ENCODE data around the gene RASAL2. TPM values are rescaled to one million over a fixed set of nuclear protein-coding genes. Genes with fewer than 3 reads are reported as not detected.
"Not testable (repeated sequence)": the region's sequence is repeated elsewhere in the genome, so short reads cannot be mapped to it uniquely, and the experiment has no call there.

Gene RASAL2
- total RNA-seq, 1 experiment from 2014 or later: 31.6 TPM

- H3K27ac ChIP-seq (ENCODE audit: low read length): no peak overlapping the region
Observed at GRCh38 chr1:178388418-178389145, 294.7 kb downstream of the RASAL2 start.

GRCh38 chr1:178389441-178389840 is 295.5 kb downstream of the RASAL2 start:
- intact Hi-C loops (cut with micrococcal nuclease; ENCODE audit: unreplicated experiment): no loop called here
- TF ChIP-seq SIN3A (IDR thresholded peaks at IDR 0.05; ENCODE audit: borderline replicate concordance, insufficient read depth, low read depth, low read length) (no peak), TCF7L2 (IDR thresholded peaks at IDR 0.05; ENCODE audit: low read depth, low read length) (no peak), CTCF (IDR thresholded peaks at IDR 0.05) (no peak), REST (IDR thresholded peaks at IDR 0.05; ENCODE audit: insufficient read depth in 1 of 2, low read depth in 2 of 2, low read length in 1 of 2) (no peak), POLR2AphosphoS5 (IDR thresholded peaks at IDR 0.05; ENCODE audit: low read depth, low read length) (no peak)
- BruUV-seq (replicated peaks): no TSS peak
- ChIA-PET POLR2A (interaction anchor here (0.6 kb wide), 1 partner anchor 53 kb away, joined by 4 read pairs; no protein-coding TSS in a partner anchor), CTCF (no interaction called here)
- DNase-seq (ENCODE audit: low read depth, low spot score): no peak
- Histone ChIP-seq H3K4me3 (ENCODE audit: low read depth in 2 of 2, low read length in 2 of 2) (no peak overlapping the region), H3K36me3 (ENCODE audit: control insufficient read depth, insufficient read depth, low read length) (no peaks in the 10 kb centered on the region; the same call in 1 of the 2 replicates), H3K4me1 (ENCODE audit: control insufficient read depth, insufficient read depth, low read length) (no peaks in the 10 kb centered on the region), H3K9me3 (ENCODE audit: control insufficient read depth, insufficient read depth, low read depth, low read length) (no peaks in the 10 kb centered on the region), H3K27ac (ENCODE audit: low read length) (no peak overlapping the region), H3K27me3 (ENCODE audit: control insufficient read depth, insufficient read depth, low read length) (no peaks in the 10 kb centered on the region)
- in situ Hi-C loops (cut with HindIII; ENCODE audit: low pct_unique_long_range_greater_than_20kb, low sequenced_read_pairs): no loop called here
- no peak for ATAC-seq

More at GRCh38 chr1:178388418-178389145, 294.7 kb downstream of the RASAL2 start:
- Histone ChIP-seq H3K36me3 (ENCODE audit: control insufficient read depth, insufficient read depth, low read length) (no peaks in the 10 kb centered on the region; the same call in 1 of the 2 replicates), H3K4me1 (ENCODE audit: control insufficient read depth, insufficient read depth, low read length) (no peaks in the 10 kb centered on the region), H3K4me3 (ENCODE audit: low read depth in 2 of 2, low read length in 2 of 2) (no peak overlapping the region), H3K27me3 (ENCODE audit: control insufficient read depth, insufficient read depth, low read length) (no peaks in the 10 kb centered on the region), H3K9me3 (ENCODE audit: control insufficient read depth, insufficient read depth, low read depth, low read length) (no peaks in the 10 kb centered on the region)
- no peak for TF ChIP-seq TCF7L2 (IDR thresholded peaks at IDR 0.05; ENCODE audit: low read depth, low read length)
- no peak for TF ChIP-seq POLR2AphosphoS5 (IDR thresholded peaks at IDR 0.05; ENCODE audit: low read depth, low read length)
- no peak for TF ChIP-seq SIN3A (IDR thresholded peaks at IDR 0.05; ENCODE audit: borderline replicate concordance, insufficient read depth, low read depth, low read length)
- TF ChIP-seq CTCF (IDR thresholded peaks at IDR 0.05): no peak
- TF ChIP-seq REST (IDR thresholded peaks at IDR 0.05; ENCODE audit: insufficient read depth in 1 of 2, low read depth in 2 of 2, low read length in 1 of 2): no peak
- CTCF ChIA-PET: no interaction called here
- DNase-seq (ENCODE audit: low read depth, low spot score) (no peak), ATAC-seq (no peak)
- POLR2A ChIA-PET: no interaction called here
- in situ Hi-C loops (cut with HindIII; ENCODE audit: low pct_unique_long_range_greater_than_20kb, low sequenced_read_pairs) (no loop called here), intact Hi-C loops (cut with micrococcal nuclease; ENCODE audit: unreplicated experiment) (no loop called here)
- BruUV-seq (replicated peaks): no TSS peak

- H3K9me3 ChIP-seq (ENCODE audit: control insufficient read depth, insufficient read depth, low read depth, low read length); H3K4me1 ChIP-seq (ENCODE audit: control insufficient read depth, insufficient read depth, low read length); H3K27ac ChIP-seq (ENCODE audit: low read length); intact Hi-C loops (cut with micrococcal nuclease; ENCODE audit: unreplicated experiment); ATAC-seq; in situ Hi-C loops (cut with HindIII; ENCODE audit: low pct_unique_long_range_greater_than_20kb, low sequenced_read_pairs); H3K36me3 ChIP-seq (ENCODE audit: control insufficient read depth, insufficient read depth, low read length); POLR2A ChIA-PET; H3K27me3 ChIP-seq (ENCODE audit: control insufficient read depth, insufficient read depth, low read length); CTCF ChIA-PET; BruUV-seq (replicated peaks); DNase-seq (ENCODE audit: low read depth, low spot score); H3K4me3 ChIP-seq (ENCODE audit: low read depth in 2 of 2, low read length in 2 of 2): not testable (repeated sequence)
Observed at GRCh38 chr1:178390280-178390679, 296.4 kb downstream of the RASAL2 start.
